Erythroblast (primary cell): ENCODE data around the gene KCTD21.

Experiments
- GATA1 ChIP-seq: IDR thresholded peaks from 2 replicates; pipeline ENCODE4 v1.6.1; 2011; ENCODE audit warnings: low read depth, mild to moderate bottlenecking, control low read depth, low read length, moderate library complexity
- POLR2A ChIP-seq: IDR thresholded peaks from 2 replicates; pipeline ENCODE4 v1.6.1; 2011; ENCODE audit warnings: mild to moderate bottlenecking, low read length

DNA sequence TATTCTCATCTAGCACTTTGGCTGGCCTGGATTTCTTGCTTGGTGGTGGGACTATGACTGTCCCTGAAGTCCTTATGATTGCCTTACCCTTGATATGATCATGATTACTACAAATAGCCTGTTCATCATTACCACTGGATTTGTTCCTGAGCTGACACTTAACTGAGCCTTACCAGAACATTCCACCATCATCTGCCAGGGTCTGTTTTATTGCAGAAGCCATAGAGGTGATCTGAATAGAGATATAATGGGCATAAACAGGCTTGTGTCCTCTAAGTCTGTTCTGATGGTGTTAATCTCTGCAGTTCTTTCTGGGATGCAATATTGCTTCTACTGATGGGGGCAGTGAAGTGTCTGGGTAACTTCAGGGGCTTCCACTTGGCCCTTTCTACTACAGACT lies 36.6 kb downstream of the KCTD21 start:
- TF ChIP-seq POLR2A (no peak), GATA1 (no peak)
